Lower leg skin (tissue), 4 donors: ENCODE results near the gene MCM3AP. TPM values are rescaled to one million over a fixed set of nuclear protein-coding genes. Genes with fewer than 3 reads are reported as not detected.

Experiments
- DNase-seq, 2 donors: peaks; one replicate each; pipeline ENCODE4 v3.0.0-alpha.2; 2019; ENCODE audit warnings: low spot score in 2 of 2
- H3K4me3 ChIP-seq: fragments of 200-600 bp; sonication (generic); 2 replicates; pipeline ENCODE4 v1.5.1; 2017; ENCODE audit warnings: mild to moderate bottlenecking, low read depth; ENCODE audit not compliant: poor library complexity, severe bottlenecking
- POLR2A ChIP-seq, 2 donors: fragments of 450-650 bp; IDR thresholded peaks; one replicate each; pipeline ENCODE4 v1.6.1; 2016 to 2017; ENCODE audit warnings: antibody characterized with exemption in 2 of 2, mild to moderate bottlenecking in 1 of 2, moderate library complexity in 1 of 2
- WGBS, 2 donors: methylation state at CpG; one replicate each; pipeline ENCODE4 v1.1.5; 2018; 5-methylcytosine and 5-hydroxymethylcytosine counted together
- intact Hi-C: fragments of 100-400 bp; cut with DNase I; formaldehyde crosslinking; loops from one replicate; pipeline ENCODE4 v1.15.0; 2023; ENCODE audit warnings: low total_unique reads
- total RNA-seq, 4 donors: library from RNA; depleted of rRNA; stranded (reverse); fragments of >200 nt; gene quantifications; one replicate each; pipeline ENCODE4 v1.1.0, GENCODE V29; 2016
- TF ChIP-seq, protein P1 (sequence below), 3 donors: fragments of 450-650 bp; IDR thresholded peaks; one replicate each; pipeline ENCODE4 v1.5.1; 2016; ENCODE audit warnings: antibody characterized with exemption in 3 of 3, mild to moderate bottlenecking in 3 of 3, moderate library complexity in 2 of 3

MCM3AP gene
- total RNA-seq, 4 donors from 2014 or later: 45.5 to 71.4 (median 57.7) TPM

DNA sequence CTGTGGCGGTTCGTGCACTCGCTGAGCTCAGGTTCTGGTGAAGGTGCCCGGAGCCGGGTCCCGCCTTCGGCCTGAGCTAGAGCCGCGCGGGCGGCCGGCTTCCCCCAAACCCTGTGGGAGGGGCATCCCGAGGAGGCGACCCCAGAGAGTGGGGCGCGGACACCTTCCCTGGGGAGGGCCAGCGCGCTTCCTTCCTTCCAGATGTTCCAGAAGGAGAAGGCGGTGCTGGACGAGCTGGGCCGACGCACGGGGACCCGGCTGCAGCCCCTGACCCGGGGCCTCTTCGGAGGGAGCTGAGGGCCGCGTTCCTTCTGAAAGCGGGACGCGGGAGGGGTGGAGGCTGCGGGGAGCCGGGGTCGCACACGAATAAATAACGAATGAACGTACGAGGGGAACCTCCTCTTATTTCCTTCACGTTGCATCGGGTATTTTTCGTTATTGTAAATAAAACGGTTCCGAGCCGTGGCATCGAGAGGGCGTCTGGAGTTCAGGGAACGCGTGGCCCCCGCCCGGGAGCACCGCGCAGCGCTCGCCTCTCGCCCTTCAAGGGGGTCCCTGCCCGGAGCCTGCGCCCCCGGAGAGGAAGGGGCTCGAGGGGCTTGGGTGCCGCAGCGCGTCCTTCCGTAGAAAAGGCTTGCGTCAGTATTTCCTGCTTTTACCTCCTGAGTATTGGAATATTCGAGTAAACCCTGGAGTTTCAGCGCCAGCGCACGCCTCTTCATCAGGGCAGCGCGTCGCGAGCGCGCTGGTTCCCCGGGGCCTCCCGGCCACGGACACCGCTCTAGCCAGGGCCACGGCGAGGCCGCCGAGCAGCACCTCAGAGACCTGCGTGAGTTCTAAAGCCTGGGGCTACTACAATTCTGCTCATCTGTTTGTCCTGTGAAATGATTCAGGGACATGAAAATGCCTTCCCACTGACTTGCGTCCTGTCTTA lies 12.2 kb upstream of the MCM3AP start:
- intact Hi-C loops: no loop called here
- peak in 1 of 2 donors; percentile 84 for DNase-seq
- H3K4me3 ChIP-seq: peak overlapping the region; percentile 32
- WGBS, 2 donors: 2 to 3% methylated on average over 72 to 82 of the region's 84 CpGs
- TF ChIP-seq, protein P1, sequence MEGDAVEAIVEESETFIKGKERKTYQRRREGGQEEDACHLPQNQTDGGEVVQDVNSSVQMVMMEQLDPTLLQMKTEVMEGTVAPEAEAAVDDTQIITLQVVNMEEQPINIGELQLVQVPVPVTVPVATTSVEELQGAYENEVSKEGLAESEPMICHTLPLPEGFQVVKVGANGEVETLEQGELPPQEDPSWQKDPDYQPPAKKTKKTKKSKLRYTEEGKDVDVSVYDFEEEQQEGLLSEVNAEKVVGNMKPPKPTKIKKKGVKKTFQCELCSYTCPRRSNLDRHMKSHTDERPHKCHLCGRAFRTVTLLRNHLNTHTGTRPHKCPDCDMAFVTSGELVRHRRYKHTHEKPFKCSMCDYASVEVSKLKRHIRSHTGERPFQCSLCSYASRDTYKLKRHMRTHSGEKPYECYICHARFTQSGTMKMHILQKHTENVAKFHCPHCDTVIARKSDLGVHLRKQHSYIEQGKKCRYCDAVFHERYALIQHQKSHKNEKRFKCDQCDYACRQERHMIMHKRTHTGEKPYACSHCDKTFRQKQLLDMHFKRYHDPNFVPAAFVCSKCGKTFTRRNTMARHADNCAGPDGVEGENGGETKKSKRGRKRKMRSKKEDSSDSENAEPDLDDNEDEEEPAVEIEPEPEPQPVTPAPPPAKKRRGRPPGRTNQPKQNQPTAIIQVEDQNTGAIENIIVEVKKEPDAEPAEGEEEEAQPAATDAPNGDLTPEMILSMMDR (IDR thresholded peaks at IDR 0.05): no peak
- TF ChIP-seq POLR2A (IDR thresholded peaks at IDR 0.05): no peak

DNA sequence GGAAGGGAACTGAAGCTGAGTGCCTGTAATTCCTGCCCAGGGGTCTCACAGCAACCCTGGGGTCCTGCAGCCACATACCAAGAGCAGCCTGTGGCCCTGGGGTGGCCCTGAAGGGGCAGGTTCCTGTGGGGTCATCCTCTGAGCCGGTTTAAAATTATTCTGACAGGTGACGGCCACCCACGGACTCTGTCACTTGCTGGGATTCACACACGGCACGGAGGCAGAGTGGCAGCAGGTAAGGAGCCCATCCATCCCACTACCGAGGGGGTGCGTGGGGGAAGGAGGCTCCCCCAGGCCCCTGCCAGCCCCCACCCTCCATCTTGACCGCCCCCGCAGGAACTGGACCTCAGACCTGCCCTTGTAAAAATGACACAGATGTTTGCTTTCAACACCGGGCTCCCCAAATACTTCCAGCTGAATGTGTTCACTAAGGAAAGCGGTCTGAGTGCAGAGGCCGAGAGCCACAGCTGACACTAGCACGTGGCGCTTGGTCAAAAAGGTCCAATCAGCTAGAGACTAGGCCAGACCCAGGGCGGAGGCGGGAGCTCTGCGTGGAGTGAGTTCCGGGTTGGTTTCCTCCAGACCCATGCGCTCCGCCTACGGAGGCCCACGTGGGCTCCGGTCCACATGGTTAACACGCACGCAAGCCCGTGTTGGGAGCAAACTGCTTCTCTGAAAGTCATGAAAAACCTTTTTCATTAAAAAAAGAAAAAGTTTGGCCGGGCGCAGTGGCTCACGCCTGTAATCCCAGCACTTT lies 10.8 kb upstream of the MCM3AP start:
- H3K4me3 ChIP-seq: no peak overlapping the region
- TF ChIP-seq POLR2A (IDR thresholded peaks at IDR 0.05): no peak
- TF ChIP-seq, protein P1 (IDR thresholded peaks at IDR 0.05): no peak
- intact Hi-C loops: no loop called here
- WGBS, 2 donors: 65 to 74% methylated on average over 23 to 29 of the region's 29 CpGs
- peak; percentile 86 to 97 for DNase-seq

DNA sequence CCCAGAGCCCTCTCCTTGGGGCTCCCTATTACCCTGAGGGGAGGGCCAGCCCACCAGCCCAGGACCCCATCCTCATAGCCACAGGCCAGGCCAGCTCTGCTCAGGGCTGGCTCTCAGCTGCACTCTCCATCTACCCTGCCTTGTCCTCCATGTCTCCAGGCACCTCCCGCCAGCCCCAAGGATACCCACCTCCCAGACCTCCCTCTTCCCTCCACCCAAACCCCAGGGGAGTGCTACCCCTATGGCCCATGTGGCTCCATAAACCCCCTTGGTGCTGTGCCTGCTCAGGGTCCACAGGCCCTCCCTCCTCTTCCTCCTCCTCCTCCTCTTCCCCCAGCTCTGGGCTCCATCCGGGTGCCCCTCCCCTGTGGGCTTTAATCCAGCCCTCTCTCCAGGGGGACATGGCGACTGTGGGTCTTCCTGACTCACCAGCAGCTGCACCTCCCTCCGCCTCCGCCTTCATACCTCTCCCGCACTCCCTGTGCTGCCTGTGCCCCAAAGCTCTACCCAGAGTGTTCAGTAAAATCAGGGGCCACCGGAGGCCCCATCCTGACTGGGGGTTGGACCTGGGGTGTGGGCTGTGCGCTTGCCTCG lies 9.9 kb upstream of the MCM3AP start:
- no peak for DNase-seq
- intact Hi-C loops: no loop called here
- H3K4me3 ChIP-seq: no peak overlapping the region
- TF ChIP-seq POLR2A (IDR thresholded peaks at IDR 0.05): no peak
- TF ChIP-seq, protein P1 (IDR thresholded peaks at IDR 0.05): no peak
- WGBS, 2 donors: 56 to 58% methylated on average over 9 of the region's 9 CpGs

DNA sequence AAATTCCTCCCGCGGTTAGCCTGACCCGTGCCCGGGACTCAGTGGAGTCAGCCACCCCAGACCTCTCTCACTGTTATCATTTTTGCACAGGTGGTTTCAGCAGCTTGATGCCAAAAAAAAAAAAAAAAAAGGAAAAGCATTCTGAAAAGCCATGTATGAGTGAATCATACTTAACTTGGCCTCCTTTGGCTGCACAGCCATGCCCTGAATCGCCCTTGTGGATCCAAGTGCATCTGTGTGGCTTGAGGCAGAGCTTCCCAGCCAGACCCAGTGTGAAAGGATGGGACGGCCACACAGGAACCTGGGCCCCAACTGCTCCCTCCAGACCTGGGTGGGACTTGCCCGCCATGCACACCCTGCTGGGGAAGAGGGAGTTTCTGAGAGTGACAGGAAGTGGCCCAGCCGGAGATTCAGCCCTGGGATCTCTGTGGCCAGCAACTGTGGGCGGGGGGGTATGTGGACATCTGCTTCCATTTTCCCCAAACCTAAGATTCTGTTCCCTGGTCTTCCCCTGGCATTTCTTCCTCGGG lies 9.3 kb upstream of the MCM3AP start:
- TF ChIP-seq, protein P1 (IDR thresholded peaks at IDR 0.05): no peak
- TF ChIP-seq POLR2A (IDR thresholded peaks at IDR 0.05): no peak
- peak in 1 of 2 donors; percentile 83 for DNase-seq
- 57 to 62% methylated on average over 10 of the region's 10 CpGs for WGBS, 2 donors
- H3K4me3 ChIP-seq: no peak overlapping the region
- intact Hi-C loops: no loop called here

DNA sequence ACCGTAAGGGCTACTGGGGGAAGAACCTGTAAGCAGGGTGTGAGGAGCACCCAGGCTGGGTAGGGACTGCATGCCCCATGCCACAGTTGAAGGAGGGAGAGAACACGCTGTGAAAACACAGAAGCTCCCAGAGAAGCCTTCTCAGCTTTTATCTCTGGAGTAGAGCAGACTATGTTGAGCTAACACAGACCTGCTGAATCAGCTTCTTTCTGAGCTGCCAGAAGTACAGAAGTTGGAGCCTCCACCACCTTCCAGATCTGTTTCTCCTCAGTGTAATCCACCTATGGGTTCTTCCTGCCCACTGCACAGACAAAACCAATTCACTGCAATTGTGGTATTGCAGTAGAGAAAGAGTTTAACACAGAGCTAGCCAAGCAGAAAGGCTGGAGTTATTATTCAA lies 6.2 kb upstream of the MCM3AP start:
- no peak for DNase-seq
- 93 to 100% methylated on average over 2 of the region's 2 CpGs for WGBS, 2 donors
- intact Hi-C loops: no loop called here
- TF ChIP-seq POLR2A (IDR thresholded peaks at IDR 0.05): no peak
- TF ChIP-seq, protein P1 (IDR thresholded peaks at IDR 0.05): no peak
- H3K4me3 ChIP-seq: no peak overlapping the region
